KG1 (cell line): Measurements from ENCODE around the gene SIRPB2.

Source experiments
- DNase-seq: peaks from one replicate; lab custom pipeline; 2025; lab: John Stamatoyannopoulos, UW

SIRPB2 gene

GRCh38 chr20:1471242-1471641, 20.0 kb downstream of the SIRPB2 start:
- no peak for DNase-seq

GRCh38 chr20:1469925-1470571, 21.2 kb downstream of the SIRPB2 start:
- no peak for DNase-seq

GRCh38 chr20:1469306-1469905, 21.8 kb downstream of the SIRPB2 start:
- DNase-seq: no peak

- DNase-seq: no peak
Measured at GRCh38 chr20:1468117-1468624, 23.0 kb downstream of the SIRPB2 start.

- DNase-seq: peak; percentile 91
Measured at GRCh38 chr20:1467355-1468116, 23.7 kb downstream of the SIRPB2 start.

GRCh38 chr20:1467082-1467354, 24.2 kb downstream of the SIRPB2 start:
- no peak for DNase-seq

GRCh38 chr20:1466211-1467081, 24.8 kb downstream of the SIRPB2 start, which contains the start of gene NSFL1C:
TSS of gene NSFL1C (minus strand) at chr20:1466849. CDS start at chr20:1466824, 25 bp downstream.
- DNase-seq: peak; percentile 90

GRCh38 chr20:1465470-1466210, 25.6 kb downstream of the SIRPB2 start:
- no peak for DNase-seq

GRCh38 chr20:1463971-1464570, 27.1 kb downstream of the SIRPB2 start:
- DNase-seq: no peak

GRCh38 chr20:1462834-1463233, 28.4 kb downstream of the SIRPB2 start:
- DNase-seq: no peak

GRCh38 chr20:1462001-1462400, 29.2 kb downstream of the SIRPB2 start:
- no peak for DNase-seq

- no peak for DNase-seq
Measured at GRCh38 chr20:1460275-1460674, 30.9 kb downstream of the SIRPB2 start.

GRCh38 chr20:1457992-1458391, 33.2 kb downstream of the SIRPB2 start:
- DNase-seq: no peak

GRCh38 chr20:1456300-1456699, 34.9 kb downstream of the SIRPB2 start:
- DNase-seq: no peak

- DNase-seq: no peak
Measured at GRCh38 chr20:1450926-1451491, 40.2 kb downstream of the SIRPB2 start.

- no peak for DNase-seq
Measured at GRCh38 chr20:1449370-1449769, 41.9 kb downstream of the SIRPB2 start.

GRCh38 chr20:1448081-1448620, 43.1 kb downstream of the SIRPB2 start:
- DNase-seq: no peak

GRCh38 chr20:1446536-1446935, 44.7 kb downstream of the SIRPB2 start:
- DNase-seq: no peak

- no peak for DNase-seq
Measured at GRCh38 chr20:1443085-1443484, 48.1 kb downstream of the SIRPB2 start.

- no peak for DNase-seq
Measured at GRCh38 chr20:1442304-1442703, 48.9 kb downstream of the SIRPB2 start.
